ENCODE measurements around the gene AFM.

Gene AFM

GRCh38 chr4:73501664-73502265 is 20.2 kb downstream of the AFM start:
- no peak for FAIRE-seq
- TF ChIP-seq CTCF (IDR thresholded peaks at IDR 0.05; ENCODE audit: insufficient read depth, missing control alignments) = no peak
- no peak for DNase-seq (ENCODE audit: insufficient read length, low spot score)

DNA sequence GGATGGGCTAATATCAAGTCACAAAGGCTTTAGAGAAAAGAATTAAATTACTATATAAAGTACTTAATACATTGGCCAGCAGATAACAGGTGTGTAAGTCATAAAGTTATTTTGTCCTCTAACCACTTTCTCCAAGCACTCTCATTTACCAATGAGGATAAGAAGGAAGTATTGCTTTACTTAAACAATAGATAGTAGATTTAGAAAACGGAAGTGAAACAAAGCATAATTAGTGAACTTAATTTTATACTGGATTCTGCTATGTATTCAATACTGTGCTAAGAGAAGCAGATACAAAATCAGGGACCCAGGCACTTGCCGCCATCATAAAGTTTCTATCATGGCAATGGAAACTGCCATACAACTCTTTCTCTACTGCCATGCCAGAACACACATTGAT is 24.0 kb downstream of the AFM start:
- TF ChIP-seq CTCF (IDR thresholded peaks at IDR 0.05; ENCODE audit: insufficient read depth, missing control alignments) = no peak
- FAIRE-seq = no peak
- DNase-seq (ENCODE audit: insufficient read length, low spot score) = no peak

DNA sequence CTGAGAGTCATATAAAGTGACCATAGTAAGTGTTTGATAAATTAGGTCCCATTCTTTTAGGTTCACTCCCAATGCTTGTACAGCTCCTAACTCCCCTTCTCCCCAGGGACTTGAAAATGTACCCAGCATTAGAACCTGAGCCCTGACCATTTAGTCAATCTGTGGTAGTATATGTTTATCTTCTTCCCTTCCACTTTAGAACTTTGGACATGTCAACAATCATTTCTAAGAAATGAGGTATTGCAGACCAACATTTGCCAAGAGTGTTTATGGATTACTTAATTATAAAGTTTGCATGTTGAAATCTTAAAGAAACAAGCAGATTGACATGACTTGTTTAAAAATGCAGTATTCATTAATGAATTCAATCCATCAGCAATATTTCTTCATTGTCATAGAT is 26.0 kb downstream of the AFM start:
- TF ChIP-seq CTCF (IDR thresholded peaks at IDR 0.05; ENCODE audit: insufficient read depth, missing control alignments) = no peak
- no peak for DNase-seq (ENCODE audit: insufficient read length, low spot score)
- no peak for FAIRE-seq

DNA sequence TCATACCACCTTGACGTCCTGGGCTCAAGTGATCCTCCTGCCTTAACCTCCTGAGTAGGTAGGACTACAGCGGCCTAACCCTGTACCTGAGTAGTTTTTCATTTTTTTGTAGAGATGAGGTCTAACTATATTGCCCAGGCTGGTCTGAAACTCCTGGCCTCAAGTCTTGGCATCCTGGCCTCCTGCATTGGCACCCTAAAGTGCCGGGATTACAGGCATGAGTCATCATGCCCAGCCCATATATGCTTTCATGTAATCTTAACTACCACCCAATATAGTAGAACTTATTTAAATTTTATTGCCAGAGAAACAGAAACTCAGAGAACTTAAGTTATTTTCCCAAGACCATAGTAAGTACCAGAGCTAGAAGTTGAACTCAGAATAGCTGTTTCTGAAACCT is 27.1 kb downstream of the AFM start:
- no peak for FAIRE-seq
- TF ChIP-seq CTCF (IDR thresholded peaks at IDR 0.05; ENCODE audit: insufficient read depth, missing control alignments) = no peak
- no peak for DNase-seq (ENCODE audit: insufficient read length, low spot score)

- DNase-seq (ENCODE audit: insufficient read length, low spot score) (no peak), FAIRE-seq (no peak)
- no peak for TF ChIP-seq CTCF (IDR thresholded peaks at IDR 0.05; ENCODE audit: insufficient read depth, missing control alignments)
These were observed 36.8 kb downstream of the AFM start for GRCh38 chr4:73518340-73518739.

DNA sequence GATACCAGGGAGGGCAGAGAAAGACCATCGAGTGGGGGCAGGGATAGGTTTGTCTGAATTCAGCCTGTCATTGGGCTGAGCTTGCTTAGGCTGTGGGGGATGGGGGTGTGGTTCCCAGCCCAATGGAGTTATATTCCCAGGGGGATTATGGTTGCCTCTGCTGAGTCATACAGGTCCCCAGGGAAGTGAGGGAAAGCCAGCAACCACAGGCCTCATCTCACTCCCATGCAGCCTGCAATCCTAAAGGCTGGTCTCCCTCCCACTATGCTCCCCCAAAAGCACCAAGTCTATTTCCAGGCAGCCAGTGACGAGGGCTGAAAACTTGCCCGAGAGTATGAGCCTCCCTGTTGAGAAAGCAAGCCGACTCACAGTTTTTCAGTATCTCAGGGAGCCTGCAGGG is 39.3 kb downstream of the AFM start:
- DNase-seq (ENCODE audit: insufficient read length, low spot score) (no peak), FAIRE-seq (no peak)
- TF ChIP-seq CTCF (IDR thresholded peaks at IDR 0.05; ENCODE audit: insufficient read depth, missing control alignments) = no peak

GRCh38 chr4:73523126-73523525 is 41.6 kb downstream of the AFM start:
- no peak for FAIRE-seq
- DNase-seq (ENCODE audit: insufficient read length, low spot score) = no peak
- no peak for TF ChIP-seq CTCF (IDR thresholded peaks at IDR 0.05; ENCODE audit: insufficient read depth, missing control alignments)
